H9 (cell line): ENCODE data around the gene RANBP3. TPM values are rescaled to one million over a fixed set of nuclear protein-coding genes. Genes with fewer than 3 reads are reported as not detected.

Experiments
- DNase-seq: peaks from one replicate; pipeline ENCODE4 v3.0.0-alpha.2; 2017
- H2AFZ ChIP-seq: one replicate; pipeline ENCODE4 v1.6.1; 2013; ENCODE audit warnings: mild to moderate bottlenecking, low read length, control low read depth, moderate library complexity
- H2AK5ac ChIP-seq: 2 replicates; pipeline ENCODE4 v1.6.1; 2013; ENCODE audit warnings: low read length, control low read depth, mixed read lengths; ENCODE audit not compliant: insufficient read length
- H2BK120ac ChIP-seq: one replicate; pipeline ENCODE4 v1.6.1; 2013; ENCODE audit warnings: low read depth, mild to moderate bottlenecking, low read length, control low read depth, inconsistent platforms; ENCODE audit not compliant: poor library complexity, severe bottlenecking
- H2BK12ac ChIP-seq: 2 replicates; pipeline ENCODE4 v1.6.1; 2013; ENCODE audit warnings: low read length, control low read depth, mixed read lengths, low read depth; ENCODE audit not compliant: insufficient read length
- H2BK15ac ChIP-seq: 2 replicates; pipeline ENCODE4 v1.6.1; 2013; ENCODE audit warnings: low read depth, low read length, control low read depth
- H2BK20ac ChIP-seq: one replicate; pipeline ENCODE4 v1.6.1; 2013; ENCODE audit warnings: low read depth, mild to moderate bottlenecking, low read length, control low read depth, inconsistent platforms; ENCODE audit not compliant: poor library complexity, severe bottlenecking
- H2BK5ac ChIP-seq: 2 replicates; pipeline ENCODE4 v1.6.1; 2013; ENCODE audit warnings: low read length, control low read depth, mixed read lengths; ENCODE audit not compliant: insufficient read length
- H3K14ac ChIP-seq: 2 replicates; pipeline ENCODE4 v1.6.1; 2013; ENCODE audit warnings: low read length, control low read depth; ENCODE audit not compliant: insufficient read depth
- H3K18ac ChIP-seq: 2 replicates; pipeline ENCODE4 v1.6.1; 2013; ENCODE audit warnings: low read depth, mild to moderate bottlenecking, mixed read lengths, low read length, control low read depth; ENCODE audit not compliant: insufficient read length
- H3K23ac ChIP-seq: 2 replicates; pipeline ENCODE4 v1.6.1; 2013; ENCODE audit warnings: low read length, control low read depth, mixed read lengths, low read depth; ENCODE audit not compliant: insufficient read length
- H3K23me2 ChIP-seq: 2 replicates; pipeline ENCODE4 v1.6.1; 2013; ENCODE audit warnings: low read depth, mild to moderate bottlenecking, mixed read lengths, low read length, control low read depth; ENCODE audit not compliant: insufficient read length, poor library complexity, severe bottlenecking
- H3K27ac ChIP-seq: 2 replicates; pipeline ENCODE4 v1.5.1; 2013; ENCODE audit warnings: low read length, control low read depth, mixed read lengths, low read depth; ENCODE audit not compliant: insufficient read length
- H3K27me3 ChIP-seq: 2 replicates; pipeline ENCODE4 v1.6.1; 2013; ENCODE audit warnings: low read length, control low read depth, inconsistent platforms; ENCODE audit not compliant: insufficient read depth
- H3K4ac ChIP-seq: 2 replicates; pipeline ENCODE4 v1.6.1; 2013; ENCODE audit warnings: low read depth, mild to moderate bottlenecking, control low read depth, inconsistent platforms, low read length, moderate library complexity
- H3K4me1 ChIP-seq: 2 replicates; pipeline ENCODE4 v1.6.1; 2013; ENCODE audit warnings: low read length, control low read depth, inconsistent platforms; ENCODE audit not compliant: insufficient read depth
- H3K4me2 ChIP-seq: 2 replicates; pipeline ENCODE4 v1.6.1; 2013; ENCODE audit warnings: low read length, control low read depth, mixed read lengths; ENCODE audit not compliant: insufficient read length, insufficient read depth
- H3K56ac ChIP-seq: 2 replicates; pipeline ENCODE4 v1.6.1; 2013; ENCODE audit warnings: low read depth, mild to moderate bottlenecking, mixed read lengths, low read length, control low read depth; ENCODE audit not compliant: insufficient read length
- H3K79me1 ChIP-seq: 2 replicates; pipeline ENCODE4 v1.6.1; 2013; ENCODE audit warnings: low read depth, mild to moderate bottlenecking, moderate library complexity, low read length, control low read depth, inconsistent platforms; ENCODE audit not compliant: insufficient read depth, poor library complexity, severe bottlenecking
- H3K79me2 ChIP-seq: 2 replicates; pipeline ENCODE4 v1.6.1; 2013; ENCODE audit warnings: low read length, control low read depth, inconsistent platforms; ENCODE audit not compliant: insufficient read depth
- H3K9ac ChIP-seq: 2 replicates; pipeline ENCODE4 v1.6.1; 2013; ENCODE audit warnings: low read length, control low read depth, mixed read lengths; ENCODE audit not compliant: insufficient read length; ENCODE audit errors: extremely low read depth
- H3K9me3 ChIP-seq: one replicate; pipeline ENCODE4 v1.6.1; 2013; ENCODE audit warnings: low read depth, low read length, inconsistent platforms; ENCODE audit not compliant: control insufficient read depth
- H3T11ph ChIP-seq: one replicate; pipeline ENCODE4 v1.6.1; 2013; ENCODE audit warnings: mild to moderate bottlenecking, low read length, control low read depth, inconsistent platforms
- H4K20me1 ChIP-seq: one replicate; pipeline ENCODE4 v1.6.1; 2013; ENCODE audit not compliant: control insufficient read depth, insufficient read length, insufficient read depth
- H4K5ac ChIP-seq: 2 replicates; pipeline ENCODE4 v1.6.1; 2013; ENCODE audit warnings: low read depth, mild to moderate bottlenecking, mixed read lengths, low read length, control low read depth; ENCODE audit not compliant: insufficient read length
- H4K8ac ChIP-seq: replicated peaks from 2 replicates; pipeline ENCODE4 v1.6.1; 2013; ENCODE audit warnings: low read length, control low read depth, mixed read lengths, low read depth; ENCODE audit not compliant: insufficient read length
- H4K91ac ChIP-seq: 2 replicates; pipeline ENCODE4 v1.6.1; 2013; ENCODE audit warnings: low read depth, mild to moderate bottlenecking, moderate library complexity, mixed read lengths, low read length, control low read depth; ENCODE audit not compliant: insufficient read length
- H3K27ac Mint-ChIP-seq, 3 experiments: 2 replicates in 2 of 3; 3 replicates in 1 of 3; pipeline ENCODE4 v1.8.0; 2020 to 2021; ENCODE audit warnings: mixed read lengths in 3 of 3, mild to moderate bottlenecking in 1 of 3, moderate library complexity in 1 of 3
- H3K27me3 Mint-ChIP-seq: 2 replicates; pipeline ENCODE4 v1.8.0; 2021; ENCODE audit warnings: low read depth, mild to moderate bottlenecking, moderate library complexity, mixed read lengths
- H3K36me3 Mint-ChIP-seq, 3 experiments: 2 replicates in 2 of 3; 3 replicates in 1 of 3; pipeline ENCODE4 v1.8.0; 2020 to 2021; ENCODE audit warnings: low read depth in 3 of 3, mixed read lengths in 3 of 3; ENCODE audit not compliant: insufficient read depth in 1 of 3
- H3K4me1 Mint-ChIP-seq, 2 experiments: 2 replicates each; pipeline ENCODE4 v1.8.0; 2020; ENCODE audit warnings: mixed read lengths in 2 of 2
- H3K4me3 Mint-ChIP-seq, 2 experiments: 2 replicates in 1 of 2; 3 replicates in 1 of 2; pipeline ENCODE4 v1.8.0; 2020 to 2021; ENCODE audit warnings: mild to moderate bottlenecking in 2 of 2, mixed read lengths in 2 of 2, moderate library complexity in 1 of 2
- H3K9me3 Mint-ChIP-seq, 2 experiments: 2 replicates in 1 of 2; 3 replicates in 1 of 2; pipeline ENCODE4 v1.8.0; 2020; ENCODE audit warnings: mild to moderate bottlenecking in 2 of 2, mixed read lengths in 2 of 2, moderate library complexity in 1 of 2
- CTCF ChIP-seq: fragments of 200-600 bp; sonication (generic); conservative IDR thresholded peaks from 3 replicates; pipeline ENCODE4 v1.8.0; 2021; ENCODE audit warnings: antibody characterized with exemption, mild to moderate bottlenecking
- WGBS: extraction: QIAGEN DNeasy Blood & Tissue Kit; methylation state at CpG from one replicate; pipeline ENCODE4 v1.1.7; 2013; ENCODE audit warnings: missing lambda C conversion rate, low lambda C conversion rate, mixed read lengths; ENCODE audit not compliant: insufficient read length; ENCODE audit errors: extremely low coverage; 5-methylcytosine and 5-hydroxymethylcytosine counted together
- total RNA-seq: library from RNA; stranded (reverse); gene quantifications from 2 replicates; pipeline ENCODE4 v1.2.1, GENCODE V29; 2021

The RANBP3 gene
- total RNA-seq, 1 experiment from 2014 or later = 86.5 TPM

- no peak for TF ChIP-seq CTCF
- H3K4ac ChIP-seq = no peak overlapping the region
- no peaks in the 10 kb centered on the region for H3K9me3 ChIP-seq
- H2BK15ac ChIP-seq = no peak overlapping the region
- no peak overlapping the region for H3K14ac ChIP-seq
- H3K56ac ChIP-seq = no peak overlapping the region
- H2BK5ac ChIP-seq = no peak overlapping the region
- no peak overlapping the region for H3T11ph ChIP-seq
- peaks cover 3% of the 10 kb centered on the region for H3K79me1 ChIP-seq
- H2BK20ac ChIP-seq = no peak overlapping the region
- no peak overlapping the region for H3K27ac ChIP-seq
- no peak overlapping the region for H2AFZ ChIP-seq
- no peak overlapping the region for H4K8ac ChIP-seq
- no peaks in the 10 kb centered on the region for H3K4me1 ChIP-seq
- no peak overlapping the region for H3K18ac ChIP-seq
- no peaks in the 10 kb centered on the region for H3K9me3 Mint-ChIP-seq
- H4K5ac ChIP-seq = no peak overlapping the region
- peaks cover 3% of the 10 kb centered on the region for H3K23me2 ChIP-seq
- no peak overlapping the region for H3K4me2 ChIP-seq
- H3K27me3 ChIP-seq = no peaks in the 10 kb centered on the region
- no peaks in the 10 kb centered on the region for H4K20me1 ChIP-seq
- H3K4me1 Mint-ChIP-seq = peaks cover 2 to 5% of the 10 kb centered on the region in 2 experiments; a peak in 3 of 4 replicates
- no CpG with 5 or more reads among the region's 13 CpGs for WGBS
- H2BK120ac ChIP-seq = no peak overlapping the region
- H4K91ac ChIP-seq = no peak overlapping the region
- H2BK12ac ChIP-seq = no peak overlapping the region
- no peaks in the 10 kb centered on the region for H3K27me3 Mint-ChIP-seq
- no peak overlapping the region for H3K27ac Mint-ChIP-seq
- H3K79me2 ChIP-seq = peaks cover 18% of the 10 kb centered on the region; the same call in 1 of the 2 replicates
- no peak for DNase-seq
- no peak overlapping the region for H3K23ac ChIP-seq
- H3K9ac ChIP-seq = no peak overlapping the region
- no peak overlapping the region for H2AK5ac ChIP-seq
- peaks cover 15 to 28% (median 18%) of the 10 kb centered on the region in 3 experiments for H3K36me3 Mint-ChIP-seq
- H3K4me3 Mint-ChIP-seq = peak overlapping the region in 1 of 2 experiments; percentile 24; a peak in 1 of 5 replicates
These were observed 78.0 kb downstream of the RANBP3 start for GRCh38 chr19:5899728-5900526.
